Measurements from ENCODE around the gene PLIN5.

Gene PLIN5

GRCh38 chr19:4498694-4499093 lies 36.3 kb downstream of the PLIN5 start:
- TF ChIP-seq CTCF (IDR thresholded peaks at IDR 0.05; ENCODE audit: low read depth, low read length, missing control alignments) = no peak
- DNase-seq (ENCODE audit: low read depth) = no peak
- no peak overlapping the region for H3K4me3 ChIP-seq (ENCODE audit: low read depth, low read length)

- no peak overlapping the region for H3K4me3 ChIP-seq (ENCODE audit: low read depth, low read length)
- TF ChIP-seq CTCF (IDR thresholded peaks at IDR 0.05; ENCODE audit: low read depth, low read length, missing control alignments) = no peak
- no peak for DNase-seq (ENCODE audit: low read depth)
Observed at GRCh38 chr19:4497770-4498389, 37.1 kb downstream of the PLIN5 start.

GRCh38 chr19:4496304-4496703 lies 38.7 kb downstream of the PLIN5 start:
- no peak overlapping the region for H3K4me3 ChIP-seq (ENCODE audit: low read depth, low read length)
- no peak for DNase-seq (ENCODE audit: low read depth)
- TF ChIP-seq CTCF (IDR thresholded peaks at IDR 0.05; ENCODE audit: low read depth, low read length, missing control alignments) = no peak

GRCh38 chr19:4495471-4495870 lies 39.6 kb downstream of the PLIN5 start:
- H3K4me3 ChIP-seq (ENCODE audit: low read depth, low read length) = no peak overlapping the region
- TF ChIP-seq CTCF (IDR thresholded peaks at IDR 0.05; ENCODE audit: low read depth, low read length, missing control alignments) = peak; percentile 83
- no peak for DNase-seq (ENCODE audit: low read depth)

GRCh38 chr19:4494691-4495064 lies 40.3 kb downstream of the PLIN5 start:
- H3K4me3 ChIP-seq (ENCODE audit: low read depth, low read length) = no peak overlapping the region
- TF ChIP-seq CTCF (IDR thresholded peaks at IDR 0.05; ENCODE audit: low read depth, low read length, missing control alignments) = no peak
- no peak for DNase-seq (ENCODE audit: low read depth)

- TF ChIP-seq CTCF (IDR thresholded peaks at IDR 0.05; ENCODE audit: low read depth, low read length, missing control alignments) = no peak
- no peak overlapping the region for H3K4me3 ChIP-seq (ENCODE audit: low read depth, low read length)
- no peak for DNase-seq (ENCODE audit: low read depth)
Observed at GRCh38 chr19:4493929-4494690, 40.9 kb downstream of the PLIN5 start.

Data from GM12864 (cell line).